HG03457 (cell line): ENCODE results near the gene SHB.

Source experiments
- ATAC-seq: cut with Tn5 transposase; IDR thresholded peaks from one replicate; pipeline ENCODE4 v1.9.1; 2021; ENCODE audit warnings: moderate number of reproducible peaks; ENCODE audit not compliant: unreplicated experiment

Gene SHB

DNA sequence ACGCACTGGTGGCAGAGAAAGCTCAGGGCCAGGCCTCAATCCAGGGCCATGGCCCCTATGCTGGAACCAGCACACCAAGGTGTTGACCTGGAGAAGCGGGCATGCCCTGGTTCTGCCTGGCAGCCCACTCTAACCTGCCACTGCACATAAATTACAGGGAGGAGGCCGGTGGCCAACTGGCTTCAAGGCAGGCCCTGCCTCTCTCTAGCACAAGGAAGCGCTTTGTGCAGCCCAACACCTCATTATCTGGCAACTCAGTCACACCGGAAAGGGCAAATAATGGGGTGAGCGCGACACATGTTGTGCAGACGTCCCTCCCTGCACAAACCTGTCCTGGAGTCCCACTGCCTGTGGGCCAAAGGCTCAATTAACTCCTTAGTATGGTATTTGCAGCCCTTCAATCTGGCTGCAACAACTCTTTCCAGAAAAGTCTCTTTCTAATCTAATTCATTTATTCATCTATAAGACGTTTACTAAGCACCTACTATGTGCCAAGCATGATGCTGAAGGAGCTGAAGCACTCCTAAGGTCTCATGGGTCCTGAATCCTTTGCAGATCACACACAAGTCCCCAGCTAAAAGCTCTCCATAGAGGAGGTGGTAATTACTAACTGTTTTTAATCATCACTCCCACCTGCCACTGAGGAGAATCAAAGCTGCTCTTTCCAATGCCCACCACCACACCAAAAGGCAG lies 24.9 kb downstream of the SHB start:
- ATAC-seq: no peak

DNA sequence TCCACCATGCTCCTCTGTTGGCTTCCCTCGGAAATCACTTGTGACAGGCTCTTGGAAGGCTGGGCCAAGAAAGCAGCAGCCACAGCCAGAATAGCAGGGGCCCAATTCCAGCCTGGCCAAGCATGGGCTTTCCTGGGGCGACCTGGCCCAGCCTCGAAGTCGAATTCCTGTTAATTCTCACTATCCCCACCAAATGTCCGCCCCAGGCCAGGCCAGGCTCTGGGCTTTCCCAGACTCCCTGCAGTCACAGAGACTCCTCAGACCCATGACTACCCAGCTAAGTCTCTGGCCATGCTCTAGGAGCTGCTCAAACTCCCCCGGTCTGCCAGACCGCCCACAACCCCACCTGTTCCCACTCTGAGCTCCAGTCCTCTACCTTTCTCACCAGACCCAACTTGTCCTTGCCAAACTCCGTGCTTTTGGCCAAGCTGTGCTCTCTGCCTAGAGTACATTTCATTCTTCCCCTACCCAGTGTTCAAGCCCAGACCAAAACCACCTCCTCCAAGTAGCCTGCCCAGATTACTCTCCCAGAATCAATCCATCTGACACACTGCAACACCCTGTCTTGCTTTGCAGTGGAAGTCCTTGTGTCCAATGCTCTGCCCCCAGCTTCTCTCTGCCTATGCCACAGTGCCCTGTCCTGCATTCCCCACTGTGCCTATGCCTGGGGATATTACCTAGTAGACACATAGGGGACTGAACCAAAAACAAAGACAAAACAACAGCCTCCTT lies 26.2 kb downstream of the SHB start:
- no peak for ATAC-seq

DNA sequence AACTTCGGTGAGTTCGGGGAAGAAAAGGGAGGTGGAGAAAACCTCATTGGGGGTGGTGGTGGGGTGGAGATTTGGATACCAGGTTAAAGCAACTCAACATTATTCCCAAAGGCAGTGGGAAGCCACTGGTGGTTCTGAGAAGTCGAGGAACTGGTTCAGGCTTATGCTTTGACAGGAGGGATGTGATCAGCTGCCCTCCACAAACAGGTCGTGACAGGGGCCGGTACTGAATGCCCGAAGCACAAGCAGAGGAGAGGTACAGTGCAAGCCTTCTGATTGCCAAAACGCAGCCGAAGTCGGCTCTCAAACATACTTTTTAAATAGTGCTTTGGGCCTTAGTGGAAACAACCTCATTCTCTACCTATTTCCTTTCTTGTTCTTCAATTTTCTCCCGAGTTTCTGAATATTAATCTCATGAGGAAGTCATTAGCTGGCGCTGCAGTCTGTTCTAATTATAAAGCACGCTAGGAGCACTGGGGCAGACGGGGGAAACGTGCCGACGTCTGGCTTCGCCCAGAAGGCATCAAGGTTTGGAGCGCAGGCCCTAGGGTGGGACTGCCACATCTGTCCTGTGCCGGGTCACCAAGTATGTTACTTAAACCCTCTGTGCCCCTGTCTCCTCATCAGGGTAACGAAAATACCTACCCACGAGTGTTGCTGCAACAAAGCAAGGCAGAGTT lies 27.3 kb downstream of the SHB start:
- ATAC-seq: no peak

DNA sequence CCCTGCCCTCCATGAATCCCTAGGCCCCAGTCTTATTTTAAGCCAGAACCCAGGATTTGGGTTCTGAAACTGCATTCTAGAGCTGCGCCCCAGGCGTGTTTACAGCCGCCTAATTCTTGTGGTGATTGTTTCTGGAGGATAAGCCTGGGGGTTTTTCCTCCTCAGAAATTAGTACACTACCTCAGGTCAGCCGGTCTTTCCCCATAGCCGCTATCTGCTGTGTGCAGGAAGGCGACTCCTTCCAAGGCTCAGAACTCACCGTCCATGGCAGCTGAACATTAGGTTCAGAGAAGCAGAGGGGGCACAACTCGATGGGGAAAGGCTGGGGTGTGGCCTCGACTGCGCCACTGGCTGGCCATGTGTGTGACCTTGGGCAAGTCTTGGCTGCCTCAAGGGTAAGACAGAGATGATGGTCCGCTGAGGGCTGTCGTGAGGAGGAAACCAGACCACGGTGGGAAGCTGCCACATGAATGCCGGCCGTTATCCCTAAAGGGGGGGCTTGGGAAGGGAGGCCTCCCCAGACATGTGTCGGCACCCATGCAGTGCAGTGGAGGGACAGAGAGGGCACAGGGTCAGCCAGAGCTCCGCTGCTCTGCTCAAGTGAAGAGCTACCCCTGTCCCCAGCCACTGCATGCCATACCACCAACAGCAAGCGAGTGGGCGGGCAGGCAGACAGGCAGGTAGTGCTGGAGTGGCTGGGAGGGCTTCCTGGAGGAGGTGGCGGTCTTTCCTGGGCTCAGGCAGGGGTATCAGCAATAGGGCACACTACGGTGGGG lies 28.9 kb downstream of the SHB start:
- no peak for ATAC-seq

DNA sequence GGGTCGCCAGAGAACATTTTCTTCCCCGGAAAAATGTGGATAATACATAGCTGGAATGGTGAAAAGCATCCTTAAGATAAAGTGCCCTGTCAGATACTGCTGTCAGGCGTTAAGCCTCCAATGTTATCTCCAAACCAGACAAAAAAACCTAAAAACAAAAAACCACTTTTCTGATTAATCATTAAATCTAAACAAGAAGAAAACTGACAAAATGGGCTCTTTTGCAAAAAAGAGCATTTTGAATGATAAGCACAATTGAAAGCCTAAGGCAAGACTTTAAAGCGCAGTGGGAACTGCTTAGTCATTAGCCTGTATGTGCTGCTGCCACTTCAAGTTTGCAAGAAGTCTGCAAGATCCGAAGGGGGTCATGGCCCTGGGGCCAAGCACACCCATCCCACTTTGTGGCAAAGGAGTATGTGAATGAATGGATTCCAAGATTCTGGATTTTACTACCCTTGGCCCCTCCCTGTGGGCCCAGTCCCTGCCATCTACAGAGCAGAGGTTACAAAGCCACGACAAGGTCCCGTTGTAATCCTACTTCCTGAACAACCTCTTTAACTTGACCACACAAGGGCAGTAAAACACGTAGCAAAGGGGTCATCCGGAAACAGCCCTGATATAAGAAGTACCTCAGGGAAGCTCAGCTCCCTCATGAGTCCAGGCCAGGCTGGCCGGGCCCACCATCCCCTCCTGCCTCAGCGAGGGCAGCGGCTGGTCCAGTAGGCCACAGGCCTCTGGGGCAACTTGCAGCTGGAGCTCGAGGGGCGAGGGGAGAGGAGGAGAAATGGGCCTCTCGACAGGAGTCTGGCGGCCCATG lies 29.7 kb downstream of the SHB start:
- ATAC-seq: no peak

DNA sequence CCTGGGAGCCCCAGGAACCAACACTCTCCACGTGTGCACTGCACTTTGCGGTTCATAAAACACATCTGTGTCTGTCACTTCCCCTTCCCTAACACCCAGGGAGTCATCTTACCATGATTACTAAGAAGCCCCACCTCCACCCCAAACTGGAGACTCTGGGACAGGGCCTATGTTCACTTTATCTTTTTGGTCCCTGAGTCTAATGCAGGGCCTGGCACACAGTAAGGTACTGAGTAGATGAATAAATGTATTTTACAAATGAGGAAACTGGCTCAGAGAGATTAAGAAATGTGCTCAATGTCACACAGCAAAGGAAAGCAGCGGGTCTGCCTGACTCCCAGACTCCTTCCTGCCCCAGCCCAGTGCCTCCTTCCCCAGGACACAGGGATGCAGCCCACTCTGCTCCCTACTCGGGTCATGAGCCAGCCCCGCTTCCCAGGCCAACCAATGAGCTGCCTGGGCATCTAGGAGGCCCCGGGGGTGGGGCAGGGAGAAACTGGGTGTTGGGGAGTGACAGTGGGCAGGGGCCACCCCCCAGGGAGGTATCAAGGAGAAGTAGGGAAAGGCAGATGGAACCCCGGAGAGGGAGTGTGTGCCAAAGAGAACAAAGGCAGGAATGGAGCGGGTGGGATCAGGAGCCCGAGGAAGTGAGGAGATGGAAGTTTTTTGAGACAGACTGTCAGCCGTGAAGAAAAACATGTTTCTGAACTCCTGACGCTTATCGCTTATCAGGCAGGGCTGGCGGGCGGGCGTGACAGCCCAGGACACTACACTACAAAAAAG lies 30.5 kb downstream of the SHB start:
- no peak for ATAC-seq

DNA sequence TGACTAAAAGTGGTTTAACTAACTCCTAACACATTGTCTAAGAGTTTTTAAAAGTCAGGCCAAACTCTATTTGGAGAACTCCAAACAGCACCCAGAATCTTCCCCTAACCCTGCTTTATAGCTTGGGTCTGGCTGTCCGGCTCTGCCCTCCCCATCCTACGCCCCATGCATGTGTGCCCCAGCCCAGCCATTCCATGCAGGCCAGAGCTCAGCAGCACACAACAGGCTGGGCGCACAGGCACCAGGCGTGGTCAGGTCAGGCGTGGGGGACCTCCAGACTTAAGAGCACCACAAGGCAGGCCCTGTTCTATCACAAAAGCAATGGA lies 31.1 kb downstream of the SHB start:
- no peak for ATAC-seq

DNA sequence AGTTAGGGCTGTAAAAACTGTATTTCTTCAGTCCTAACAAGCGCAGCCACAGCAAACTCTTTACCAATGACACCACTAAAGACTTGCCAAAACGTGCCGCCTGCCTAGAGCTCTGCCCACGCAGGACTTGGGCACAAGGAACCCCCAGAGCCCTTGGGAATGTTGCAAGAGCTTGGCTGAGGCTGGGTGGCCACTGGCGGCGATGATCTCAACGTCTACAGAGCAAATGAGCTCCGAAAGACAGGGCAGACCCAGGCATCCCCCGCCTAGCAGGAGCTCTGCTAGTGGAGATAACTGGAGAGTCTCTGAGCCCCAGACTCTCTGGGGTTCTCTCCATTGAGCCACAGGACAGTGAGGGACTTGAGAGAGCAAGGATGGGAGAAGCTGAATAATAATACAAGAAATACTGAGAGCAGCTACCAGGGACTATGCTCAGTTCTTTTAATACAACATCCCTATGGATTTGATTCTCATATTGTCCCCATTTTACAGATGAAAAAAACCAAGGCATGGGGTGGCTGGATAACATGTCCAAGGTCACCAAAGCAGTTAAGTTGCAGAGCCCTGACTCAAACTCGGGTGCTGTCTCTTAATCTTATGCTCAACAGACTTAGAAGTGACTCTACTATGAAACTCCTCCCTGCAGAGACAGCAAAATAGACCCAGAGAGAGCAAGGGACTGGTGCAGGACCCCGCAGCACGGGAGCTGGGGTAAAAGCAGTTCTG lies 32.5 kb downstream of the SHB start:
- ATAC-seq: no peak

DNA sequence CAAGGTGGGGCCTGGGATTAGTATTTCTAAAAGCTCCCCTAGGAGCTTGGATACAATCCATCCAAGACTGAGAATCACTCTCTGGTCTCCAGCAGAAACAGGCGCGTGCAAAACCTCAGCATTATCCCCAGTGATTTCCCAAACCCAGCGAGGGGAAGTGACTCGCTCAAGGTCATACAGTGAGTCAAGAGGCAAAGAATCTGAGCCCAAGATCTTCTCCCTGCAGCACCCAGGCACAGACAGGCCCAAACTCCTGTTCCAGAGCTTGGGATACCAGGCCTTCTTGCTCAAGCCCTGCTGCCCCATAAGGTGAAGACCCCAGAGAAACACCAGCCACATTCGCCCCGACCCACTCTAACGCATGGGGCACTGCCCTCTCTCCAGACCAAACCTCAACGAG lies 33.2 kb downstream of the SHB start:
- ATAC-seq: no peak

DNA sequence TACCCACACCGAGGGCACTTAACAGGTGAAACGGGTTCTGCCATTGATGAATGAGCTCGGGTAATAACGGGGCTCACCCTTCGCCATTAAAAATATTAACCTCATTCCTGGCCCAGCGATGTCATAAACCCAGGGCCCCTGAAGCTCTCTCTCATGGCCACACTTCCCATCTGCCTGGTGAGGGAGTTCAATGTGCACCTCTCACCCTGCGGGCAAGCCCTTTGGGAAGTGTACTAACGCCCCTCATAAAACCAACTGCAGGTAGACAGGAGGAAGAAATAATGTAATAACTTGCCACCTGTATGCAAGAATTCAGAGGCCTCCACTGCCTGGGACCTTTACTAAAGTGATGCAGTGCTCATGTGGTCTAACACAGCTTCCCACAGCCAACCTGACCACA lies 35.1 kb downstream of the SHB start:
- ATAC-seq: no peak

DNA sequence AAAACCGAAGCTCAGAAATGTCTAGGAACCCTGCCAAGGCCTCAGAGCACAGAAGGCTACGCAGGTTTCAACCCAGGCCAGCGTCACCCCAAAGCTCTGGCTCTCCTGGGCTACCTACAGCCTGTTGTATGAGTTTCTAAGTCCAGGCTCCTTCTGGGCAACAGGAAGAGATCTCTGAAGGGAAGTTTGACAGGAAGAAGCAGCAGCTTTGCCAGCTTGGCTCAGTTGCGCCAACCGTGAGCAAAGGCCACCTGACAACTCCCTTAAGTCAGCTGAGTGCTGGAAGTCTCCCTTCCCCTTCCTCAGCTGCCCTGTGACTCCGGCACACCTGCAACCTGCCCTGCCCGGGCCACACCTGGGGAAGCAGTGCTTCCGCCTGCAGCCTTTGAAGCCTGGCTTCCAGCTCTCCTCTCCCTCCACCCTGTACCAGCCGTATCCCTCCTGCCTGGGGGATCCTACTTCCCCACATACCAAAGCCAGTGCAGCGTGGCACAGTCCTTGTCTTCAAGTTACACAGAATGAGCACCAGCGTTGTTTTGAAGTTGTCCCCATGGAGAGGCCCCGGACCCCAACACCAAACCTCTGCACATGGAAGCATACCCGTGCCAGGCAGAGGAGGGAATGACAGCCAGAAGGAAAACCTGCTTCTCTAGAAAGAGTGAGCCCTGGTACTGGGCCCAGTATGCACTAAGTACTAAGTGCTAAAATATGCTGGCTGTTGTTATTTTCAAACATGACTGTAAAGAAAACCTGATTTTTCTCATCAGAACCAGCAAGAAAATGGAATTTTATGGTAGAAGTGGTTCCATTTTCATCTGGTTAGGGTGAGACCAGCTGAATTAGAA lies 36.5 kb downstream of the SHB start:
- ATAC-seq: no peak

DNA sequence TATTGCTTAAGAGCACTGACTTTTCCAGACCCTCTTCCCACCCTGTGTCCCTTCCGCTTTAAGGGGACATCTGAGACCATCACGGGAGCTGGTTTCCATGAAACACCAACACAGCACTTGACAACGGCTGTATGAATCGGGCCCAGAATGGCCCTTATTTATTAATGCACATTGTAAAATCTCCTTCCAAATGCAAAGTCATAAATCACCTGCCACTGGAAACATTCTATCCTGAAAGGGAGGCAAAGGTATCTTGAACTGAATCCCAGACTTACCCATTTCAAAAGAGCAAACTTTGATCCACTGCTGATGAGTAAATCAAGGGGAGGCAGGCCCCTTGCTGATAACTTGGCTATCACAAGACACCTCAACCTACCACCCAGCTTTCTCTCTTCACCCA lies 37.4 kb downstream of the SHB start:
- no peak for ATAC-seq

DNA sequence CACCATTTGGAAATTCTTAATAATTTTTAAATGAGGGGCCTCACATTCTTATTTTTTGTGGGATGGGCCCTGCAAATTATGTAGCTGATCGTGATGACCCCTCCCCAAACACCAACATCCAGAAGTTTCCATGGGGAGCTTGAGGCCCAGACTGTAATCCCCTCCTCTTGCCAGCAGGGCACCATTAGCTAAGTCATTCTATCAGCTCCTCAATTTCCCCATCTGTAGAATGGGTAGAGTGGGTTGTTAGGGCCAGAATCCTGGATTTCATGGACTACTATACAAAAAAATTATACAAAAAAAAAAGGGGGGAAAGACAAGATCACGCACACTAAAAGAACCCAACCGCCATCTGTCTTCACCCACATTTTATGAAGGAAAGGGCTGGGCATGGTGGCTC lies 38.4 kb downstream of the SHB start:
- ATAC-seq: no peak

DNA sequence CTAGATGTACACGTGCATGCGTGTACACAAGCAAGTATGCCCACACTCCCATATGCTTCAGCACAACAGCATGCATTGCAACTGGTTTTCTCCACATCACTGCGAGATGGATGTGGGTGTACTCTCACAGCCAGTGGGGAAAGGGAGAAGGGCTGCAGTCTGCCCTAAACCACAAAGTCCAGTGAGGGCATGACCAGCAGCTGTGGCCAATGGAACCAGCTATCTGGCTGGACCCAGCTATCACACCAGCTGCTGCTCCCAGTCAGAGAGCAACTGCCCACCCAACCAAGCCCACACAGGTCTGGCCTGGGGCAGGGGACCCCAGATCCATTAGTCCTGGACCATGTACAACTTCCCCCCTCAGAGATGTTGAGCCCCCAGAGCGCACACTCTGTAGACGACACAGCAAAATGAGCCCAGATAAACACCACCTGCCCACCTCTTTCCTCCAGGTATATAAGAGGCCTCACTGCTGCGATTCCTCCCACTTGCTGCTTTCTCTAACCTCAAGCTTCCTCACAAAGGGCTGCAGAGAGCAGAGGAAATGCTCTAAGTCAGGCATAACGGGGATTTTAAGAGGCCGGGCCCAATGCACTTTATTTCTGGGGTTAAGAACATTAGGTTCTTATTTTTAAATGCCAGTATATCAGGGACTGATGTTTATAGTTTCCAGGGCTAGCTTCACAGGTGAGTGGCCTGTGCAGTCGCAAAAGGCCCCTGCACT lies 39.0 kb downstream of the SHB start:
- no peak for ATAC-seq

DNA sequence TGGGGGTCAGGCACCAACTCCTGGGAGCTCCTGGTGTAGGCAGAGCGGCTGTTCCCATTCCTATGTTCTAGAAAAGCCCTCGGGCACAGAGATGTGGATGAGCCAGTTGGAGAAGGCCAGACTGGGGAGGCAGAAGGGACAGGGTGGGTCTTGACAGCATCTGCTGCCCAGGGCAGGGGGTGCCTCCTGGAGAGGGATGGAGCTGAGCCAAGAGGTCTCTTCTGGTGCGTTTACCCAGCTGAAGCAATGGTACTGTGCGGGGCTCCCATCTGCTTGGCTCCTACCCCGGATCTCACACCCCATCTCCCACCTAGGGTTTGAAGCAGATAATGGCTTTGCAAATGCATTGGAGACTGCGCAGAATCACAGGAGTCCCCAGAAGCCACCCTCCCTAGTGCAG lies 41.3 kb downstream of the SHB start:
- ATAC-seq: no peak

DNA sequence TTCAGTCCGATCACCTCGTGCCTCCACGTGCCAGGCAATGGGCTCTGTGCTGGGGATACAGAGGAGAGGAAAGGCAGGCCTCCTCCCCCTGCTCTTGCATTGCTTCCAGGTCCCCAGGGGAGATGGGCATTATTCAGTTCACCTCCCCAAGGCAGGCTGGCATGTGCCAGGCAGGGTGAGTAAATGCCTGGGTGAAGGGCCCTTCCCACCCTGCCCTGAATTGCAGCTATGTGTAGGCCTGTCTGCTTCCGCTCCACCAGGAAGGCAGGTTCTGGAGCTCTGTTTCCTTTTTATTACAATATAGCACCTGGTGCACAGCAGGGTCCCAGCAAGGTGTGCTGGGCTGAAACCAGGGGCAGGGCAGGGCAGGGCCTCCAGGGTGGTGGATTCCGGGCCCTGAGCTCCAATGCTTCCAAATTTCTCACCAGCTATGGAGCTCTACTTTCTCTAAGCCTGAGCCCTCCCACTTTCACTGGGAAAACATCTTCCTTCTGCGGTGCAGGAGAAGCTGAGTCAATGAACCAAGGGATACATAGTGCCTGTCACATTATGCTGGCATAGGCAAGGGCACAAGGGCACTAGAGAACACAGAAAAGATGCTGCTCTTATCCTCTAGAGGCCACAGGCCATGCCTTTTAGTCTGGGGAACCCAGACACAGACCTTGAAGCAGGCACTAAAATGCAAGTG lies 42.0 kb downstream of the SHB start:
- no peak for ATAC-seq
